Calu3 (cell line): ENCODE results near the gene SH3BP5. TPM values are rescaled to one million over a fixed set of nuclear protein-coding genes. Genes with fewer than 3 reads are reported as not detected.

ENCODE experiments used
- BruUV-seq: library from RNA; stranded (reverse); fragments of 400-500 nt; replicated peaks from 2 replicates; lab custom pipeline; 2021; lab: Mats Ljungman, UMichigan
- CTCF ChIA-PET: fragments of 300-600 bp; sonication (Branson Sonifier 250); formaldehyde crosslinking; loops from one replicate; lab custom pipeline; 2022; ENCODE audit warnings: antibody characterized with exemption; lab: Charles Lee
- DNase-seq: peaks from one replicate; pipeline ENCODE4 v3.0.0; 2022
- H3K27ac Mint-ChIP-seq: one replicate; pipeline ENCODE4 v1.8.0; 2022; ENCODE audit warnings: mixed read lengths; ENCODE audit not compliant: unreplicated experiment
- H3K27me3 Mint-ChIP-seq: one replicate; pipeline ENCODE4 v1.8.0; 2022; ENCODE audit warnings: mixed read lengths; ENCODE audit not compliant: unreplicated experiment
- H3K36me3 Mint-ChIP-seq: one replicate; pipeline ENCODE4 v1.8.0; 2022; ENCODE audit warnings: mild to moderate bottlenecking, moderate library complexity, mixed read lengths; ENCODE audit not compliant: insufficient read depth, unreplicated experiment
- H3K4me1 Mint-ChIP-seq: one replicate; pipeline ENCODE4 v1.8.0; 2022; ENCODE audit warnings: mild to moderate bottlenecking, low read depth, mixed read lengths; ENCODE audit not compliant: unreplicated experiment
- H3K4me3 Mint-ChIP-seq: one replicate; pipeline ENCODE4 v1.8.0; 2022; ENCODE audit warnings: mild to moderate bottlenecking, low read depth, moderate library complexity, mixed read lengths; ENCODE audit not compliant: unreplicated experiment
- H3K9me3 Mint-ChIP-seq: one replicate; pipeline ENCODE4 v1.8.0; 2022; ENCODE audit warnings: low read depth, mixed read lengths; ENCODE audit not compliant: unreplicated experiment
- intact Hi-C: fragments of 100-400 bp; cut with micrococcal nuclease; formaldehyde crosslinking; loops from one replicate; pipeline ENCODE4 v1.10.0; 2022; ENCODE audit not compliant: unreplicated experiment
- total RNA-seq: library from RNA; stranded (reverse); gene quantifications from 2 replicates; pipeline ENCODE4 v1.2.3, GENCODE V29; 2022
- TF ChIP-seq, protein P1 (sequence below): fragments of 200-600 bp; IDR thresholded peaks from one replicate; pipeline ENCODE4 v1.8.0; 2022; ENCODE audit warnings: antibody characterized with exemption; ENCODE audit not compliant: unreplicated experiment

Gene SH3BP5
- total RNA-seq, 1 experiment from 2014 or later: 4.0 TPM

DNA sequence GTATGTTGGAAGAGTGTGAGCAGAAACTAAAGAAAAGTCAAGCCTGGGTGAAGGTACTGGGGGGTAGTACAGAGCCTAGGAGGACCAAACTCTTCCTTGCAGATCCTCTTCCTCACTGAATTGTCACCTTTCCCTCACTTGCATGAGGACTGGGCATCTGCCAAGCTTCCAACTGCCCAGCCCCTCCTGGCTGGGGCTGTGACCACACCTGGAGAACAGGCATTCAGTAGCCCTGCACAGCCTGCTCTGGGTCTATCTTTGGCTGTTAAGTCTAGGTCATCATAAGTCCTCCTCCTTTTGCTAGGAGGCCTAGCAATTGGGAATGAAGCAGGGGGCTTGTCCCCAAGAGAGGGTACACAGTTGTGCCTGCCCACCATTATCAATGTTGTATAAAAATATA, 71.1 kb downstream of the SH3BP5 start:
- Mint-ChIP-seq H3K27ac (no peak overlapping the region), H3K4me1 (no peaks in the 10 kb centered on the region), H3K9me3 (no peaks in the 10 kb centered on the region), H3K36me3 (peaks cover 23% of the 10 kb centered on the region), H3K27me3 (no peaks in the 10 kb centered on the region), H3K4me3 (no peak overlapping the region)
- CTCF ChIA-PET: no interaction called here
- no peak for DNase-seq
- TF ChIP-seq, protein P1, sequence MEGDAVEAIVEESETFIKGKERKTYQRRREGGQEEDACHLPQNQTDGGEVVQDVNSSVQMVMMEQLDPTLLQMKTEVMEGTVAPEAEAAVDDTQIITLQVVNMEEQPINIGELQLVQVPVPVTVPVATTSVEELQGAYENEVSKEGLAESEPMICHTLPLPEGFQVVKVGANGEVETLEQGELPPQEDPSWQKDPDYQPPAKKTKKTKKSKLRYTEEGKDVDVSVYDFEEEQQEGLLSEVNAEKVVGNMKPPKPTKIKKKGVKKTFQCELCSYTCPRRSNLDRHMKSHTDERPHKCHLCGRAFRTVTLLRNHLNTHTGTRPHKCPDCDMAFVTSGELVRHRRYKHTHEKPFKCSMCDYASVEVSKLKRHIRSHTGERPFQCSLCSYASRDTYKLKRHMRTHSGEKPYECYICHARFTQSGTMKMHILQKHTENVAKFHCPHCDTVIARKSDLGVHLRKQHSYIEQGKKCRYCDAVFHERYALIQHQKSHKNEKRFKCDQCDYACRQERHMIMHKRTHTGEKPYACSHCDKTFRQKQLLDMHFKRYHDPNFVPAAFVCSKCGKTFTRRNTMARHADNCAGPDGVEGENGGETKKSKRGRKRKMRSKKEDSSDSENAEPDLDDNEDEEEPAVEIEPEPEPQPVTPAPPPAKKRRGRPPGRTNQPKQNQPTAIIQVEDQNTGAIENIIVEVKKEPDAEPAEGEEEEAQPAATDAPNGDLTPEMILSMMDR: no peak
- intact Hi-C loops: no loop called here
- no TSS peak for BruUV-seq

DNA sequence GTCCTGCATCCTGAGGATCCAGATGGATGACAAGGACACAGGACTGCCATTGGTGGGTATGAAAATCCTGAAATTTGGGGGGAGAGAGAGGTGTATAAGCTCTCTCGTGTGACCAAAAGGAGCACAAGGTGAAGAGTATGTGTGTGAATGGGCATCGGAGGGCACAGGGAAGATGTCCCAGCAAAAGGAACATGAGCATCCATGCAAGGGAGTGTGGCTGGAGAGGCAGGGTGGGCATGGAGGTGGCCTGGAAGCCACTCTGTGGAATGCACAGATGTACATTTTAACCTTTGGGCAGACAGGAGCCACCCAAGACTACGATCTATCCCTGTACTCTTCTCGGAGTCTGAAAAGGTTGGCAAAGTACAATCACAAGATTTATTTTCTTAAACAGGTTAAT, 71.9 kb downstream of the SH3BP5 start:
- no peaks in the 10 kb centered on the region for H3K9me3 Mint-ChIP-seq
- CTCF ChIA-PET: no interaction called here
- no peak overlapping the region for H3K4me3 Mint-ChIP-seq
- no peak overlapping the region for H3K27ac Mint-ChIP-seq
- BruUV-seq: no TSS peak
- peaks cover 29% of the 10 kb centered on the region for H3K36me3 Mint-ChIP-seq
- TF ChIP-seq, protein P1: no peak
- intact Hi-C loops: no loop called here
- no peak for DNase-seq
- H3K4me1 Mint-ChIP-seq: no peaks in the 10 kb centered on the region
- no peaks in the 10 kb centered on the region for H3K27me3 Mint-ChIP-seq

DNA sequence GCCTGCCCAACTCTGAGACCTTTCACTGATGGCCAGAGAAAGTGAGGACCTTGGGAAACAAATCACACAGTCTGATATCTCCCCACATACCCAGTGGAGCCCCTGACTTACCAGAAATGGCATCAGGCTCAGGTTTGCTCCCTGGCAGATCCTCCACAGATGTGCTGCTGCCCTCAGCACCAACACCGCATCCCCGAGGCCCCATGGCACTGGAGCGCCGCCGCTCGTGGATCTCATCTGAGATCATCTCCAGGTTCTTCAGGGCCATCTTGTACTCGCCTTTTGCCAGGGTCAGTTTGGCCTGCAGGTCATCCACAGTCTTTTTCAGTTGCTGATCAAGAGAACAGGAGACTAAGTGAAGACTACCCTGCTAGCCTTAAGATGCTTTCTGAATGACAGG, 73.7 kb downstream of the SH3BP5 start:
- Mint-ChIP-seq H3K36me3 (peaks cover 29% of the 10 kb centered on the region), H3K9me3 (no peaks in the 10 kb centered on the region), H3K27me3 (no peaks in the 10 kb centered on the region), H3K4me1 (no peaks in the 10 kb centered on the region), H3K4me3 (no peak overlapping the region), H3K27ac (no peak overlapping the region)
- TF ChIP-seq, protein P1: no peak
- CTCF ChIA-PET: no interaction called here
- no TSS peak for BruUV-seq
- DNase-seq: no peak
- intact Hi-C loops: no loop called here

DNA sequence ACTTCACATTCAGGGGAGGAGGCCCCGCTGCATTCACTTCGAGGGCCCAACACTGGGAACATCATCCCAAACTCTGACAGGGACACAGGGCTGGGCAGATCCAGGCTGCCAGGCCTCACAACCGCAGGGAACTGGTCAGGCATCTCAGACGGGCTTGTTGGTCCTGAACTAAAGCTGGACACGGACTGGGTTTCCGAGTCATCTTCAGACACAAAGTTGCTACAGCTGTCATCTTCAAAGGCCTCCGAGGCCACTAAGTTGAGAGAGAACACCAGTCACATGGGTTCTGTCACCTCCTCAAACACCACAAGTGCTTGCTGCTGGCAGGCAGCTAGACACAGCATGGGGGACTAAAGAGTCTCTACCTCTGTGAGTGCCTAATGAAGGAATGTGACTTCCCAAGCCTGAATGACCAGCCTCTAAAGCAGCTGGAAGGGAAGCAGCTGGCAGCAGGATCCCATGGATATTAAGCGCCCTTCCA, 75.5 kb downstream of the SH3BP5 start:
- Mint-ChIP-seq H3K27ac (no peak overlapping the region), H3K9me3 (no peaks in the 10 kb centered on the region), H3K4me3 (no peak overlapping the region), H3K27me3 (no peaks in the 10 kb centered on the region), H3K4me1 (no peaks in the 10 kb centered on the region), H3K36me3 (peaks cover 35% of the 10 kb centered on the region)
- intact Hi-C loops: no loop called here
- no peak for DNase-seq
- TF ChIP-seq, protein P1: no peak
- no TSS peak for BruUV-seq
- CTCF ChIA-PET: no interaction called here
